Measurements from ENCODE around the gene WFIKKN1. TPM values are rescaled to one million over a fixed set of nuclear protein-coding genes. Genes with fewer than 3 reads are reported as not detected.

The WFIKKN1 gene
- total and polyA plus RNA-seq, 2 of the 4 experiments (the other 2 are of a cell fraction), result 0.10 TPM; not detected in 1

DNA sequence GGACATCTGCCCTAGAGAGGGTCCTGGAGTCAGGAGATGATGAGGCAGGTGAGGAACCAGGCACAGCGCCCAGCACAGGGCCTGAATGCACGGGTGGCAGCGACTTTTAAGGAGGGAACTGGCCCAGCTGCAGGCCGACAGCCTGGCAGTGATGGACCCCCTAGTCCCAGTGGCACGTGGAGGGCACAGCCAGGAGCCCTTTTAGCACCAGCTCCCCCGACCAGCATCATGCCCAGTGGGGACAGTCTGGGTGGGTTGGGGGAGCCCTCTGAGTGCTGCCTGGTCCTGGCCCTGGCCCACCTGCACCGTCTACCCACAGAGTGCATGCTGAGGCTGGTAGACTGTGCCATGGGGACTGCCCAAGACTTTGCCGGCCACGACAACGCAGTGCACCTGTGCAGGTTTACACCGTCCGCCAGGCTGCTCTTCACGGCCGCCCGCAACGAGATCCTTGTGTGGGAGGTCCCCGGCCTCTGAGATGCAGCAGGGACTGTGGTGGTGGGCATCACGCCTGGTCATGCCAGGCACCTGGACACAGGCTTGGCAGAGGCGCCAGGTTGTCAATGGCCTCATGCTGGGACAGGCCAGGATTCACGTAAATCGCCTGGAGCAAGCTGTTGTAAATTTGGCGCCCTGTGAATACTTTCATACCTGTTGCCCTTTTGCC is 36.5 kb downstream of the WFIKKN1 start:
- Histone ChIP-seq H3K9ac (ENCODE audit: low read depth, low read length) (peak overlapping the region; percentile 76), H3K18ac (ENCODE audit: low read depth, low read length) (no peak overlapping the region), H3K4me2 (ENCODE audit: low read depth, low read length) (peak overlapping the region; percentile 53; the same call in 1 of the 2 replicates), H4K91ac (ENCODE audit: insufficient read depth, low read depth, low read length) (no peak overlapping the region; the same call in 1 of the 2 replicates), H2BK15ac (ENCODE audit: low read depth, low read length) (no peak overlapping the region), H4K20me1 (ENCODE audit: insufficient read depth, low read length) (peaks cover 13% of the 10 kb centered on the region), H3K14ac (replicated peaks; ENCODE audit: low read depth, low read length) (peak overlapping the region; percentile 99; the same call in 1 of the 2 replicates), H2BK5ac (ENCODE audit: low read depth, low read length, poor library complexity, severe bottlenecking) (peak overlapping the region; percentile 62), H3K9me3 (ENCODE audit: control insufficient read depth, insufficient read depth, low read length) (no peaks in the 10 kb centered on the region), H2BK20ac (ENCODE audit: low read depth, low read length) (no peak overlapping the region), H3K9me1 (ENCODE audit: insufficient read depth, low read length) (peaks cover 6% of the 10 kb centered on the region), H3K4me3 (ENCODE audit: insufficient read depth, low read depth, low read length) (no peak overlapping the region), H3K4ac (ENCODE audit: low read depth, low read length) (peak overlapping the region; percentile 97), H3K4me1 (ENCODE audit: control insufficient read depth, insufficient read depth, low read length) (peaks cover 6% of the 10 kb centered on the region), H3K79me1 (ENCODE audit: low read depth in 1 of 2, low read length in 2 of 2) (peaks cover 0 to 23% of the 10 kb centered on the region in 2 experiments; a peak in 1 of 4 replicates), H2AK9ac (replicated peaks; ENCODE audit: low read depth, low read length, poor library complexity) (peak overlapping the region; percentile 91), H3K56ac (ENCODE audit: extremely low read depth, insufficient read depth, low read length) (no peak overlapping the region), H3K27me3 (ENCODE audit: control insufficient read depth, insufficient read depth, low read length) (no peaks in the 10 kb centered on the region), H4K5ac (ENCODE audit: low read depth, low read length) (peak overlapping the region; percentile 94), H3K36me3 (ENCODE audit: control insufficient read depth, insufficient read depth, low read length) (peaks cover 29% of the 10 kb centered on the region), H3K23ac (ENCODE audit: low read depth, low read length) (peak overlapping the region; percentile 90; the same call in 1 of the 2 replicates), H4K8ac (ENCODE audit: low read depth in 2 of 2, low read length in 2 of 2) (peak overlapping the region; percentile 76 to 99), H2AK5ac (ENCODE audit: low read depth, low read length) (no peak overlapping the region), H2BK120ac (ENCODE audit: low read depth, low read length) (no peak overlapping the region), H2AFZ (replicated peaks; ENCODE audit: low read length, poor library complexity) (peak overlapping the region; percentile 97), H3K27ac (ENCODE audit: insufficient read depth, low read length) (peak overlapping the region; percentile 68)
- dilution Hi-C loops (cut with HindIII; ENCODE audit: low sequenced_read_pairs, unreplicated experiment), result no loop called here
- intact Hi-C loops (cut with micrococcal nuclease), result no loop called here
- POLR2A ChIA-PET (ENCODE audit: unreplicated experiment), result no interaction called here
- in situ Hi-C loops (cut with MboI; ENCODE audit: low sequenced_read_pairs), result no loop called here
- no peak for ATAC-seq (ENCODE audit: low read depth)
- WGBS, 2 experiments (ENCODE audit: extremely low coverage in 2 of 2, insufficient read length in 1 of 2), result 78% methylated on average over 4 of the region's 22 CpGs; no CpG with 5 or more reads in 1 of the 2 experiments
- CTCF ChIA-PET, result no interaction called here
- DNase-seq, result no peak
- BruUV-seq (replicated peaks), result no TSS peak
- no peak for TF ChIP-seq FOS (IDR thresholded peaks at IDR 0.05; ENCODE audit: low read depth, low read length)
- TF ChIP-seq NFE2L2 (IDR thresholded peaks at IDR 0.05; ENCODE audit: low read depth, low read length), result no peak
- no peak for TF ChIP-seq BHLHE40 (IDR thresholded peaks at IDR 0.05; ENCODE audit: low read depth, low read length)
- no peak for TF ChIP-seq USF2 (IDR thresholded peaks at IDR 0.05; ENCODE audit: low read depth, low read length)
- no peak for TF ChIP-seq RCOR1 (IDR thresholded peaks at IDR 0.05; ENCODE audit: insufficient replicate concordance, low read length)
- TF ChIP-seq MXI1 (IDR thresholded peaks at IDR 0.05; ENCODE audit: borderline replicate concordance, low read depth, low read length), result no peak
- no peak for TF ChIP-seq CHD1 (IDR thresholded peaks at IDR 0.05; ENCODE audit: low read depth, low read length)
- no peak for TF ChIP-seq RAD21 (IDR thresholded peaks at IDR 0.05; ENCODE audit: low read length)
- TF ChIP-seq MAZ (IDR thresholded peaks at IDR 0.05; ENCODE audit: borderline replicate concordance, low read depth, low read length), result no peak
- TF ChIP-seq RFX5 (IDR thresholded peaks at IDR 0.05; ENCODE audit: low read depth, low read length), result no peak
